Measurements from ENCODE around the gene RXRA.

Gene RXRA

GRCh38 chr9:134455934-134456755 is 129.9 kb downstream of the RXRA start:
- POLR2A ChIA-PET, result interaction anchor here (0.5 to 2.3 kb wide), 18 partner anchors 13 to 345 kb away, joined by 3 to 27 read pairs (median 6); partner anchors contain the start of gene COL5A1
- peak; percentile 97 for DNase-seq (ENCODE audit: low read depth, low spot score)
- H3K4me3 ChIP-seq (ENCODE audit: low read depth, low read length), result 0 out of 2 replicates have a peak overlapping the region, but pooled peaks have one; percentile 8
- TF ChIP-seq CTCF (IDR thresholded peaks at IDR 0.05; ENCODE audit: insufficient read depth, low read length, missing control alignments), result peak; percentile 30
- CTCF ChIA-PET, result interaction anchor here (0.7 to 2.4 kb wide), 15 partner anchors 13 to 285 kb away, joined by 3 to 13 read pairs (median 4); partner anchors contain the start of gene COL5A1

GRCh38 chr9:134456756-134457305 is 130.6 kb downstream of the RXRA start:
- H3K4me3 ChIP-seq (ENCODE audit: low read depth, low read length), result no peak overlapping the region
- ChIA-PET CTCF (interaction anchor here (0.7 to 2.4 kb wide), 16 partner anchors 13 to 286 kb away, joined by 3 to 13 read pairs (median 4); partner anchors contain the start of gene COL5A1), POLR2A (interaction anchor here (0.7 to 2.3 kb wide), 16 partner anchors 14 to 214 kb away, joined by 3 to 27 read pairs (median 6); partner anchors contain the start of gene COL5A1)
- no peak for DNase-seq (ENCODE audit: low read depth, low spot score)
- TF ChIP-seq CTCF (IDR thresholded peaks at IDR 0.05; ENCODE audit: insufficient read depth, low read length, missing control alignments), result no peak

- TF ChIP-seq CTCF (IDR thresholded peaks at IDR 0.05; ENCODE audit: insufficient read depth, low read length, missing control alignments), result no peak
- no peak for DNase-seq (ENCODE audit: low read depth, low spot score)
- ChIA-PET CTCF (interaction anchor here (0.7 to 2.8 kb wide), 11 partner anchors 9 to 287 kb away, joined by 3 to 13 read pairs (median 4); partner anchors contain the start of gene COL5A1), POLR2A (interaction anchor here (0.9 to 2.3 kb wide), 10 partner anchors 18 to 192 kb away, joined by 3 to 27 read pairs (median 6); partner anchors contain the start of gene COL5A1)
- no peak overlapping the region for H3K4me3 ChIP-seq (ENCODE audit: low read depth, low read length)
Measured at GRCh38 chr9:134457321-134458206, 131.3 kb downstream of the RXRA start.

- CTCF ChIA-PET, result interaction anchor here (0.9 to 2.8 kb wide), 5 partner anchors 10 to 229 kb away, joined by 3 to 13 read pairs (median 3); no protein-coding TSS in a partner anchor
- POLR2A ChIA-PET, result interaction anchor here (0.7 to 1.7 kb wide), 5 partner anchors 17 to 186 kb away, joined by 3 to 8 read pairs (median 3); no protein-coding TSS in a partner anchor
- DNase-seq (ENCODE audit: low read depth, low spot score), result no peak
- no peak for TF ChIP-seq CTCF (IDR thresholded peaks at IDR 0.05; ENCODE audit: insufficient read depth, low read length, missing control alignments)
- H3K4me3 ChIP-seq (ENCODE audit: low read depth, low read length), result no peak overlapping the region
Measured at GRCh38 chr9:134458207-134459108, 132.2 kb downstream of the RXRA start.

- ChIA-PET CTCF (interaction anchor here (0.9 to 2.8 kb wide), 4 partner anchors 10 to 228 kb away, joined by 3 to 13 read pairs (median 3); no protein-coding TSS in a partner anchor), POLR2A (interaction anchor here (1.1 to 1.7 kb wide), 5 partner anchors 15 to 184 kb away, joined by 3 to 8 read pairs (median 3); no protein-coding TSS in a partner anchor)
- H3K4me3 ChIP-seq (ENCODE audit: low read depth, low read length), result no peak overlapping the region
- no peak for TF ChIP-seq CTCF (IDR thresholded peaks at IDR 0.05; ENCODE audit: insufficient read depth, low read length, missing control alignments)
- no peak for DNase-seq (ENCODE audit: low read depth, low spot score)
Measured at GRCh38 chr9:134459164-134459563, 132.9 kb downstream of the RXRA start.
